ENCODE data around the gene TMEM184C. TPM values are rescaled to one million over a fixed set of nuclear protein-coding genes. Genes with fewer than 3 reads are reported as not detected.

The TMEM184C gene
- total and polyA plus RNA-seq, 7 donors: 12.3 to 40.4 (median 18.9) TPM

- ATAC-seq (no peak), DNase-seq (no peak)
- no peak overlapping the region for H3K4me3 ChIP-seq
- H3K9me3 ChIP-seq: no peaks in the 10 kb centered on the region
- H3K4me1 ChIP-seq: no peaks in the 10 kb centered on the region
- WGBS, 3 donors: 33 to 51% (median 50%) methylated on average over 4 of the region's 4 CpGs
- H3K27me3 ChIP-seq (ENCODE audit: insufficient read depth in 3 of 3, low read length in 2 of 3): no peaks in the 10 kb centered on the region
- no peak overlapping the region for H3K27ac ChIP-seq
- intact Hi-C loops (cut with DNase I): no loop called here
- no peaks in the 10 kb centered on the region for H3K36me3 ChIP-seq (ENCODE audit: insufficient read depth in 1 of 2, low read depth in 1 of 2)
- TF ChIP-seq CTCF (IDR thresholded peaks at IDR 0.05): no peak
These were observed 71.9 kb downstream of the TMEM184C start for GRCh38 chr4:147689067-147689466.

- no peak for ATAC-seq
- no peak for TF ChIP-seq CTCF (IDR thresholded peaks at IDR 0.05)
- Histone ChIP-seq H3K27ac (no peak overlapping the region), H3K9me3 (no peaks in the 10 kb centered on the region), H3K4me3 (no peak overlapping the region), H3K27me3 (ENCODE audit: insufficient read depth in 3 of 3, low read length in 2 of 3) (no peaks in the 10 kb centered on the region), H3K4me1 (no peaks in the 10 kb centered on the region), H3K36me3 (ENCODE audit: insufficient read depth in 1 of 2, low read depth in 1 of 2) (no peaks in the 10 kb centered on the region)
- 83 to 87% (median 85%) methylated on average over 2 of the region's 2 CpGs for WGBS, 3 donors
- no peak for DNase-seq
- intact Hi-C loops (cut with DNase I): no loop called here
These were observed 74.6 kb downstream of the TMEM184C start for GRCh38 chr4:147691820-147692219.

- Histone ChIP-seq H3K4me1 (no peaks in the 10 kb centered on the region), H3K4me3 (no peak overlapping the region), H3K27ac (no peak overlapping the region), H3K27me3 (ENCODE audit: insufficient read depth in 3 of 3, low read length in 2 of 3) (no peaks in the 10 kb centered on the region), H3K9me3 (no peaks in the 10 kb centered on the region), H3K36me3 (ENCODE audit: insufficient read depth in 1 of 2, low read depth in 1 of 2) (no peaks in the 10 kb centered on the region)
- TF ChIP-seq CTCF (IDR thresholded peaks at IDR 0.05): no peak
- 83 to 93% (median 91%) methylated on average over 3 of the region's 3 CpGs for WGBS, 3 donors
- intact Hi-C loops (cut with DNase I): no loop called here
- DNase-seq: no peak
- no peak for ATAC-seq
These were observed 76.0 kb downstream of the TMEM184C start for GRCh38 chr4:147693218-147693617.

GRCh38 chr4:147696866-147697265 is 79.7 kb downstream of the TMEM184C start:
- TF ChIP-seq CTCF (IDR thresholded peaks at IDR 0.05): no peak
- H3K27ac ChIP-seq: no peak overlapping the region
- no peaks in the 10 kb centered on the region for H3K4me1 ChIP-seq
- H3K9me3 ChIP-seq: peaks cover 4% of the 10 kb centered on the region
- 54 to 74% (median 64%) methylated on average over 1 of the region's 1 CpG for WGBS, 3 donors
- intact Hi-C loops (cut with DNase I): no loop called here
- H3K4me3 ChIP-seq: no peak overlapping the region
- DNase-seq: no peak
- ATAC-seq: no peak
- no peaks in the 10 kb centered on the region for H3K36me3 ChIP-seq (ENCODE audit: insufficient read depth in 1 of 2, low read depth in 1 of 2)
- H3K27me3 ChIP-seq (ENCODE audit: insufficient read depth in 3 of 3, low read length in 2 of 3): no peaks in the 10 kb centered on the region

- ATAC-seq (no peak), DNase-seq (no peak)
- WGBS, 3 donors: 86 to 89% (median 88%) methylated on average over 1 of the region's 1 CpG
- intact Hi-C loops (cut with DNase I): no loop called here
- no peaks in the 10 kb centered on the region for H3K4me1 ChIP-seq
- no peaks in the 10 kb centered on the region for H3K9me3 ChIP-seq
- no peak for TF ChIP-seq CTCF (IDR thresholded peaks at IDR 0.05)
- H3K4me3 ChIP-seq: no peak overlapping the region
- no peak overlapping the region for H3K27ac ChIP-seq
- H3K36me3 ChIP-seq (ENCODE audit: insufficient read depth in 1 of 2, low read depth in 1 of 2): no peaks in the 10 kb centered on the region
- H3K27me3 ChIP-seq (ENCODE audit: insufficient read depth in 3 of 3, low read length in 2 of 3): no peaks in the 10 kb centered on the region
These were observed 87.6 kb downstream of the TMEM184C start for GRCh38 chr4:147704846-147705245.

All from psoas muscle (tissue), 8 donors.